ENCODE data around the gene ALDH6A1.

ALDH6A1 gene

DNA sequence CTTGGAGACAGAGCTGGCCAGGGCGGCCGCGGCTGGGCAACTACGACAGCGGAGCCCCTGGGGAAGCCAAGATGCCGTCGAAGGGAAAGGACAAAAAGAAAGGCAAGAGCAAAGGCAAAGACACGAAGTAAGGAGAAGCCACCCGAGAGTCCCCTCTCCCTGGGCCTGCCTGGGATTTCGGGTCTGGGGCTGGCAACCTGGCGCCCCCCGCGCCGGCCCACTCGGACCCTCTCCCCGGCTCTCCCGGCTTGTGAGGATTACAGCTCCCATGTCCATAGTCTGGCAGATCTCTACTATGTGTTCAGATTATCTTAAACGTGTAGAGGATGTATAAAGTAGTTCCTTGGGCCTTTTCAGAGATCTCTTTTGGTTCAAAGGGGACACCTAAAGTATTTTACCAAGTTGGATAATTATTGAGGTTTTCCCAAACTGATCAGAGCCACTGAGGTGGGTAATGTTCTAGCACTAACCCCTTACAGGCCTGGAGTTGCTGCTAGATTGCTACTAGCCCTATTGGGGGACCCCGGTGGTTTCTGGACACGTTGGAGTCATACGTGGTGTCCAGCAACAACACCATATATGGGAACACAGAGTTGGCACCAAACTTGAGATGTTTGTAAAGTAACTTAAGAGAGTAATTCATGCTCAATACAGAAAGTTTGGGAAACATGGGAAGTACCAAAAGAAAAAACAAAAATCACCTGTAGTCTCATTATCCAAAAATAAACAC lies 64.7 kb downstream of the ALDH6A1 start:
- Mint-ChIP-seq H3K27ac (peak overlapping the region; percentile 88), H3K4me3 (peak overlapping the region; percentile 86), H3K4me1 (ENCODE audit: low read depth) (peaks cover 22% of the 10 kb centered on the region), H3K9me3 (no peaks in the 10 kb centered on the region), H3K27me3 (no peaks in the 10 kb centered on the region), H3K36me3 (ENCODE audit: low read depth) (no peaks in the 10 kb centered on the region)

DNA sequence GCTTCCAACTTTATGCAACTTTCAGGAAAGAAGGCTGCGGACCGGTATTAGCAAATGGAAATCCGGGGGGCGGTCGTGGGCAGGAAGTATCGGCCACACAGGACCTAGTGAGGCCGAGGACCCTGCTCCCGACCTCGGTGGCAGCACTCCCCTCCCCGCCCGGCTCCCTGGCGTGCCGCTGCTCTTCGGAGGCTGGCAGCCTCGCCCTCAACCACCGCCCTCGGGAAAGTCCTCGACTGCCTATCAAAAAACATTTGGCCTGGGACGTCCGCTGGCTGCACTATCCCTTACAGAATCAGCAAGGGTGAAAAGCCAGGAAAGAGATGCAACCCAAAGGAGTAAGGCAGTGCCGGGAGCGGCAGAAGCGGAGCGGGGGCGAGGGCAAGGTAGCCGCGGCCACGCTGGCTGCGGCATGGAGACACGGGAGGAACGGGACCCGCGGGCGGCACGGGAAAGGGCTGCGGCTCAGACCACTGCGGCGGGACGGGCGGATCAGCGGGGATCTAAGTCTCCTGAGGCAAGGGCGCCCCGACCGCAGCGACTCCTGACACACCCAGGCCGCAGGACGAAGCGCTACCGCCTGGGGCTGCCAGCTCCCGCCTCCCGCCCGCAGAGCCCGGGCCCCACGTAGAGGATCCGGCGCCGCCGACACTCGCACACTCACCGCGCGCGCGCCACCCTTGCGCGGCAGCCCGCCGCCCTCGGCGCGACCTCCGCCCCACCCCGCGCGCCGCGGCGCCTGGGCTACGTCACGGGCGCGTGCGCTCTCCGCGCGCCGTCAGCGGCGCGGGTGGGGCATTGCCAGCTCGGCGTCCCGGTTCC lies 65.5 kb downstream of the ALDH6A1 start, which contains the start of the genes BBOF1 and ENTPD5:
BBOF1 (plus strand) TSS at position 764 of the 822 bp plus-strand sequence. CDS start 130 bp downstream, outside the sequence.
ENTPD5 (minus strand) TSS at position 703 of the 822 bp plus-strand sequence. CDS start 31,186 bp downstream, outside the sequence.
- peaks cover 22% of the 10 kb centered on the region for H3K4me1 Mint-ChIP-seq (ENCODE audit: low read depth)
- peak within 1 kb of the TSS; percentile 96 for H3K27ac Mint-ChIP-seq
- no peaks in the 10 kb centered on the region for H3K27me3 Mint-ChIP-seq
- no peaks in the 10 kb centered on the region for H3K36me3 Mint-ChIP-seq (ENCODE audit: low read depth)
- H3K9me3 Mint-ChIP-seq, result no peaks in the 10 kb centered on the region
- peak within 1 kb of the TSS; percentile 99 for H3K4me3 Mint-ChIP-seq

DNA sequence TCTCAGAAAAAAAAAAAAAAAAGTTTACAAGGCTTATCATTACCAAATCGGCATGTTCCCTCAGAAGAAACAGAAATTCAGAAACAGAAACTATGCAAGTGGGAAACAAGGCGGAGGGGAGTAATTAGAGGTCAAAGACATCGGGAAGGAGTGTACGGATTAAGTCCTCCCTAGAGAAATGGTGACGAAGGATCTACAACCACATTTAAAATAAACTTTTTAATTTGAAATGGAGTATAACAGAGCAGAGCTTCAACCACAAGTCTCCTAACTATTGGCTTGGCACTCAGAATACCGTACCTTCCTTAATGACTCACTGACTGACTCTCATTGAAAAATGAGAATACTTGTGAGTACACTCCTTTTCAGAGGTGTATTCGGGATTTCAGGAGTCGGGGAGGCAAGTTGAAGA lies 66.1 kb downstream of the ALDH6A1 start:
- Mint-ChIP-seq H3K36me3 (ENCODE audit: low read depth) (peaks cover 2% of the 10 kb centered on the region), H3K4me3 (peak overlapping the region; percentile 99), H3K27ac (peak overlapping the region; percentile 96), H3K4me1 (ENCODE audit: low read depth) (peaks cover 22% of the 10 kb centered on the region), H3K9me3 (no peaks in the 10 kb centered on the region), H3K27me3 (no peaks in the 10 kb centered on the region)

DNA sequence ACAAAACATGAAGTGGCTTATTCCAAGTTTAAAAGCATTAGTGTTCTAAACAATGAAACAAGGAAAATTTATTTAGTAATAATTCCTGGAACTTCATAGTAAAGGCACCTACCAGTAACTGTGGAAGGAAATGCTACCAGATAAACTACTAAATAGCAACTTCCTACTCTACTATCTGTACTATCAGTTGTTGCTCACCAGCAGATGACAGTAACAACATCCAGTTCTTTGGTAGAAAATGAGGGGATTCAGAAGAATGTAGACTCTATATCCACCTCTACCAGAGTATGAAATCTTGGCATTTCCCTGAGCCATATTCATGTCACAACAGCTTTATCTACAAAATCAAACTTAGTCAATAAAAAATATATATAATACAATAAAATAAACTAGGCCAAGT lies 68.3 kb downstream of the ALDH6A1 start:
- no peaks in the 10 kb centered on the region for H3K27me3 Mint-ChIP-seq
- H3K36me3 Mint-ChIP-seq (ENCODE audit: low read depth), result peaks cover 8% of the 10 kb centered on the region
- no peak overlapping the region for H3K4me3 Mint-ChIP-seq
- H3K27ac Mint-ChIP-seq, result no peak overlapping the region
- H3K4me1 Mint-ChIP-seq (ENCODE audit: low read depth), result peaks cover 22% of the 10 kb centered on the region
- no peaks in the 10 kb centered on the region for H3K9me3 Mint-ChIP-seq

DNA sequence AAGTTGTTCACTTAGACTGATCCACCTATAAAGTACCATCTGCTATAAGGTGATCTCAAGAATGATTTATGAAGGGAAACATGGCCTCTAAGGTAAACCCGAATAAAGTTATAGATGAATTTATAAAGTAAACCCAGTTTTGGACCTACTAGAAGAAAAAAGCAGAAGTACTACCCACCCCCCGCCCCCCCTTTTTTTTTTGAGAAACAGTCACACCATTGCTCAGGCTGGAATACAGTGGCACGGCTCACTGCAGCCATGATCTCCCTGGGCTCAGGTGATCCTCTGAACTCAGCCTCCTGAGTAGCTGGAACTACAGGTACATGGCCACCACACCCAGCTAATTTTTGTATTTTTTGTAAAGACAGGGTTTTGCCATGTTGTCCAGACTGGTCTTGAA lies 69.1 kb downstream of the ALDH6A1 start:
- Mint-ChIP-seq H3K9me3 (no peaks in the 10 kb centered on the region), H3K4me3 (no peak overlapping the region), H3K27ac (no peak overlapping the region), H3K4me1 (ENCODE audit: low read depth) (peaks cover 21% of the 10 kb centered on the region), H3K27me3 (no peaks in the 10 kb centered on the region), H3K36me3 (ENCODE audit: low read depth) (peaks cover 13% of the 10 kb centered on the region)

DNA sequence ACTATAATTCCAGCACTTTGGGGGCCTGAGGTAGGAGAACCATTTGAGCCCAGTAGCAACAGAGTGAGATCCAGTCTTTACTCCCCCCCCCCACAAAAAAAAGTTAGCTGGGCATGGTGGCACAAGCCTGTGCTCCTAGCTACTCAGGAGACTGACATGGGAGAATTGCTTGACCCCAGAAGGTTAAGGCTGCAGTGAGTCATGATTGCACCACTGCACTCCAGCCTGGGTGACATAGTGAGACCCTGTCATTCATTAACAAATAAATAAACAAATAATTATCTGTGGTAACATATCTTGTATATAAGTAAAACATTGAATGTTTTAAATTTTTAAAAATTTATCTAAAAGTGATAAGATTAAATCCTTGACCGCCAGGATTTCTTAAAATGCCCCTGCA lies 70.0 kb downstream of the ALDH6A1 start:
- no peak overlapping the region for H3K4me3 Mint-ChIP-seq
- H3K27me3 Mint-ChIP-seq, result no peaks in the 10 kb centered on the region
- peaks cover 13% of the 10 kb centered on the region for H3K4me1 Mint-ChIP-seq (ENCODE audit: low read depth)
- H3K9me3 Mint-ChIP-seq, result no peaks in the 10 kb centered on the region
- H3K36me3 Mint-ChIP-seq (ENCODE audit: low read depth), result peaks cover 17% of the 10 kb centered on the region
- H3K27ac Mint-ChIP-seq, result no peak overlapping the region

DNA sequence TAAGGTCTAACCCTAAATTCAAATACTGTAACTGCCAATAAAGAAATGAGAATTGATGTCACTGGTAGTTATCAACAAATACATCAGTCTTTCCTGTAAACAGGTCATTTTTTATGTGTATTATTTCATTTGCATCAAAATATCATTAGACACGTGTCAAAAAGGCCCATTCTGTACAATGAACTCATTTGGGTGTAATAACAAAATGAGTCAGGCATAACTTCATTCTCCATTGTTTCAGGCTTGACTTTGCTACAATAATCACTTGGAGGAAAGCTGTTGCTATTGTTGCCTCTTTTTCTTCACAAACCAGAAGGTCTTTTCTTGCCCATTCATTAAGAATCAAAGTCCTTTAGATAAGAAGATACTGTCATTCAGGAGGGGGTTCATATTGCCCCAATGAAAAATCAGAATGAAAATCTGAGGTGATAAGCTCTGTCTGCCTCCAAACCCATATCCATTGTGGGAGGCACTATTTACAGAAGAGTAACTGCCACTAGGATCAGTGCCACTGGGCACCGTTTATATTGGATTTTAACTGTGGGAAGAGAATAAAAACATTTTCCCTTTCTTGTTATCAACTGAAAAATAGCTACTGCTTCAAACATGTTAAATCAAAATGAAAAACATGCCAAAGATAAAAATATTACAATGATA lies 75.3 kb downstream of the ALDH6A1 start:
- Mint-ChIP-seq H3K27ac (no peak overlapping the region), H3K4me1 (ENCODE audit: low read depth) (no peaks in the 10 kb centered on the region), H3K4me3 (no peak overlapping the region), H3K9me3 (no peaks in the 10 kb centered on the region), H3K36me3 (ENCODE audit: low read depth) (peaks cover 30% of the 10 kb centered on the region), H3K27me3 (no peaks in the 10 kb centered on the region)
